ENCODE results near the gene MEF2A. TPM values are rescaled to one million over a fixed set of nuclear protein-coding genes. Genes with fewer than 3 reads are reported as not detected.

Gene MEF2A
- total RNA-seq, 1 donor from 2014 or later, result 61.9 TPM

DNA sequence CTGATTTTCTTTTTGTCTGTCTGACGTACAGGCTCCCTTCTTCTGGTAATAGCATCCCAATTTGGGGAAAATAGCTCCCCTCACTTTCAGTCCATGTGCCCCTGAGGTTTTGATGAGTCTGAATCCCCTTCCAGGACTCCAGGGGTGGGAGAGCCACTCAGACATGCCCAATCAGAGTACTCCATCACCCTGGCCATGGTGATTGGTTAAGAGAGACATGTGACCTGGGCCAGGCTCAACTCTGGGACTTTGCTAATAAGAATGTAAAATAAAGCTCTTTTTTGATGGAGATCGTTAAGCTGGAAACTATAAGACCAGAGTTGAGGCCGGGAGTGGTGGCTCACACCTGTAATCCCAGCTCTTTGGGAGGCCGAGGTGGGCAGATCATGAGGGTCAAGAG lies 9.2 kb upstream of the MEF2A start:
- no peaks in the 10 kb centered on the region for H3K36me3 ChIP-seq

GRCh38 chr15:99558084-99558483 lies 7.7 kb upstream of the MEF2A start:
- Histone ChIP-seq H3K36me3 (no peaks in the 10 kb centered on the region), H4K20me1 (ENCODE audit: low read depth) (no peaks in the 10 kb centered on the region), H3K4me2 (no peak overlapping the region), H3K4me1 (no peaks in the 10 kb centered on the region), H3K79me2 (ENCODE audit: low read depth) (no peaks in the 10 kb centered on the region), H3K9me3 (ENCODE audit: low read depth) (no peaks in the 10 kb centered on the region), H3K4me3 (no peak overlapping the region), H3F3A (ENCODE audit: low read depth) (no peaks in the 10 kb centered on the region), H2AFZ (replicated peaks) (no peak overlapping the region), H3K9ac (no peak overlapping the region), H3K27me3 (no peaks in the 10 kb centered on the region), H3K27ac (no peak overlapping the region)
- Mint-ChIP-seq H3K4me1 (peaks cover 23% of the 10 kb centered on the region), H3K27me3 (ENCODE audit: insufficient read depth, low read depth) (peaks cover 2% of the 10 kb centered on the region), H3K36me3 (no peaks in the 10 kb centered on the region), H3K4me3 (peak overlapping the region; percentile 3), H3K9me3 (no peaks in the 10 kb centered on the region), H3K27ac (no peak overlapping the region)
- DNase-seq (ENCODE audit: low spot score), result no peak
- no peak for TF ChIP-seq EZH2phosphoT487 (IDR thresholded peaks at IDR 0.05)
- no peak for TF ChIP-seq EZH2 (IDR thresholded peaks at IDR 0.05)
- TF ChIP-seq, protein P1, sequence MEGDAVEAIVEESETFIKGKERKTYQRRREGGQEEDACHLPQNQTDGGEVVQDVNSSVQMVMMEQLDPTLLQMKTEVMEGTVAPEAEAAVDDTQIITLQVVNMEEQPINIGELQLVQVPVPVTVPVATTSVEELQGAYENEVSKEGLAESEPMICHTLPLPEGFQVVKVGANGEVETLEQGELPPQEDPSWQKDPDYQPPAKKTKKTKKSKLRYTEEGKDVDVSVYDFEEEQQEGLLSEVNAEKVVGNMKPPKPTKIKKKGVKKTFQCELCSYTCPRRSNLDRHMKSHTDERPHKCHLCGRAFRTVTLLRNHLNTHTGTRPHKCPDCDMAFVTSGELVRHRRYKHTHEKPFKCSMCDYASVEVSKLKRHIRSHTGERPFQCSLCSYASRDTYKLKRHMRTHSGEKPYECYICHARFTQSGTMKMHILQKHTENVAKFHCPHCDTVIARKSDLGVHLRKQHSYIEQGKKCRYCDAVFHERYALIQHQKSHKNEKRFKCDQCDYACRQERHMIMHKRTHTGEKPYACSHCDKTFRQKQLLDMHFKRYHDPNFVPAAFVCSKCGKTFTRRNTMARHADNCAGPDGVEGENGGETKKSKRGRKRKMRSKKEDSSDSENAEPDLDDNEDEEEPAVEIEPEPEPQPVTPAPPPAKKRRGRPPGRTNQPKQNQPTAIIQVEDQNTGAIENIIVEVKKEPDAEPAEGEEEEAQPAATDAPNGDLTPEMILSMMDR (IDR thresholded peaks at IDR 0.05), result no peak

More for the DNA sequence above, 9.2 kb upstream of the MEF2A start:
- Mint-ChIP-seq H3K27ac (no peak overlapping the region), H3K27me3 (ENCODE audit: insufficient read depth, low read depth) (no peaks in the 10 kb centered on the region), H3K4me1 (peaks cover 13% of the 10 kb centered on the region), H3K36me3 (no peaks in the 10 kb centered on the region), H3K4me3 (no peak overlapping the region), H3K9me3 (no peaks in the 10 kb centered on the region)
- Histone ChIP-seq H3K9me3 (ENCODE audit: low read depth) (no peaks in the 10 kb centered on the region), H3K79me2 (ENCODE audit: low read depth) (no peaks in the 10 kb centered on the region), H4K20me1 (ENCODE audit: low read depth) (no peaks in the 10 kb centered on the region), H3K27ac (no peak overlapping the region), H2AFZ (replicated peaks) (no peak overlapping the region), H3K4me3 (no peak overlapping the region), H3K27me3 (no peaks in the 10 kb centered on the region), H3K9ac (no peak overlapping the region), H3K4me1 (no peaks in the 10 kb centered on the region), H3K4me2 (no peak overlapping the region), H3F3A (ENCODE audit: low read depth) (no peaks in the 10 kb centered on the region)
- TF ChIP-seq, protein P1 (IDR thresholded peaks at IDR 0.05), result no peak
- TF ChIP-seq EZH2phosphoT487 (IDR thresholded peaks at IDR 0.05) (no peak), EZH2 (IDR thresholded peaks at IDR 0.05) (no peak)
- no peak for DNase-seq (ENCODE audit: low spot score)

DNA sequence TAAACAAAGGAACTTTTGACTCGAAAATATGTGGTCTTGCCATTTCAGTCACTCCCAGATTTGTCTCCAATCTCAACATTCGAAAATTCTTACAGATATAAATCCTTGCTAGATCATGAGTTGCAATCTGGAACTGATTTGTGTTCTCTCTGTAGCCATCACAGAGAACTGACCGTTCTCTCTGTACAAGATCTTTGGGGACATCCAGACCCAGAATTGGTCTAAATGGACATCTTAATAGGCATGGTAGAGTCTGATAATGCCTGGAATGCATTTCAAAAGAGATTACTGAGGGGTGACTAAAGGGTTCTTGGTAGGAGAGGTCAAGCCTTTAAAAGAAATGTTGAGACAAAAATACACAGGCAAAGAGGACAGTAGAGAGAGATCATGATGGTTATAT lies 7.2 kb upstream of the MEF2A start:
- H3K27me3 Mint-ChIP-seq (ENCODE audit: insufficient read depth, low read depth), result peaks cover 2% of the 10 kb centered on the region
- no peak overlapping the region for H3K4me2 ChIP-seq
- H3K4me3 ChIP-seq, result no peak overlapping the region
- no peak overlapping the region for H2AFZ ChIP-seq (replicated peaks)
- H3K27ac ChIP-seq, result no peak overlapping the region
- DNase-seq (ENCODE audit: low spot score), result no peak
- H3K4me1 ChIP-seq, result peaks cover 1% of the 10 kb centered on the region
- no peaks in the 10 kb centered on the region for H3F3A ChIP-seq (ENCODE audit: low read depth)
- H3K36me3 ChIP-seq, result no peaks in the 10 kb centered on the region
- no peaks in the 10 kb centered on the region for H3K79me2 ChIP-seq (ENCODE audit: low read depth)
- no peaks in the 10 kb centered on the region for H3K9me3 Mint-ChIP-seq
- TF ChIP-seq EZH2 (IDR thresholded peaks at IDR 0.05), result no peak
- TF ChIP-seq, protein P1 (IDR thresholded peaks at IDR 0.05), result no peak
- no peak overlapping the region for H3K9ac ChIP-seq
- H4K20me1 ChIP-seq (ENCODE audit: low read depth), result no peaks in the 10 kb centered on the region
- H3K27me3 ChIP-seq, result no peaks in the 10 kb centered on the region
- no peak overlapping the region for H3K27ac Mint-ChIP-seq
- no peaks in the 10 kb centered on the region for H3K36me3 Mint-ChIP-seq
- H3K9me3 ChIP-seq (ENCODE audit: low read depth), result no peaks in the 10 kb centered on the region
- H3K4me1 Mint-ChIP-seq, result peaks cover 26% of the 10 kb centered on the region
- H3K4me3 Mint-ChIP-seq, result no peak overlapping the region
